Measurements from ENCODE around the gene ACADVL. TPM values are rescaled to one million over a fixed set of nuclear protein-coding genes. Genes with fewer than 3 reads are reported as not detected.

ACADVL gene
- total RNA-seq, 1 experiment from 2014 or later, result 205 TPM

- Histone ChIP-seq H3K27ac (peak within 1 kb of the TSS; percentile 98), H3K9me3 (replicated peaks) (no peaks in the 10 kb centered on the region), H3K4me3 (peak within 1 kb of the TSS; percentile 91), H3K36me3 (peaks cover 43% of the 10 kb centered on the region), H3K27me3 (replicated peaks) (no peaks in the 10 kb centered on the region), H3K4me1 (replicated peaks) (peaks cover 17% of the 10 kb centered on the region)
- DNase-seq (ENCODE audit: low read depth in 1 of 2, low spot score in 2 of 2), result peak; percentile 99 to 100
Measured at GRCh38 chr17:7251661-7252175, 32.0 kb downstream of the ACADVL start, which contains the start of gene CTDNEP1. Gene CTDNEP1, minus strand, starts transcription at chr17:7251734. Its CDS starts 438 bp downstream, at chr17:7251296.

GRCh38 chr17:7252176-7253043 lies 32.7 kb downstream of the ACADVL start, which contains the start of gene ELP5:
Gene ELP5, plus strand, starts transcription at chr17:7252215. Its CDS starts 336 bp downstream, at chr17:7252551.
- Histone ChIP-seq H3K4me1 (replicated peaks) (peaks cover 17% of the 10 kb centered on the region), H3K36me3 (peaks cover 45% of the 10 kb centered on the region), H3K4me3 (peak within 1 kb of the TSS; percentile 91), H3K27ac (peak within 1 kb of the TSS; percentile 98), H3K9me3 (replicated peaks) (no peaks in the 10 kb centered on the region), H3K27me3 (replicated peaks) (no peaks in the 10 kb centered on the region)
- peak in 1 of 2 experiments; percentile 95 for DNase-seq (ENCODE audit: low read depth in 1 of 2, low spot score in 2 of 2)

- peaks cover 17% of the 10 kb centered on the region for H3K4me1 ChIP-seq (replicated peaks)
- H3K9me3 ChIP-seq (replicated peaks), result no peaks in the 10 kb centered on the region
- H3K4me3 ChIP-seq, result peak overlapping the region; percentile 91
- no peak for DNase-seq (ENCODE audit: low read depth in 1 of 2, low spot score in 2 of 2)
- H3K27me3 ChIP-seq (replicated peaks), result no peaks in the 10 kb centered on the region
- peaks cover 52% of the 10 kb centered on the region for H3K36me3 ChIP-seq
- H3K27ac ChIP-seq, result no peak overlapping the region
Measured at GRCh38 chr17:7253082-7253481, 33.3 kb downstream of the ACADVL start.

- no peak overlapping the region for H3K27ac ChIP-seq
- DNase-seq (ENCODE audit: low read depth in 1 of 2, low spot score in 2 of 2), result no peak
- H3K4me1 ChIP-seq (replicated peaks), result peaks cover 17% of the 10 kb centered on the region
- no peak overlapping the region for H3K4me3 ChIP-seq
- H3K27me3 ChIP-seq (replicated peaks), result no peaks in the 10 kb centered on the region
- H3K36me3 ChIP-seq, result peaks cover 54% of the 10 kb centered on the region
- H3K9me3 ChIP-seq (replicated peaks), result no peaks in the 10 kb centered on the region
Measured at GRCh38 chr17:7254511-7254910, 34.8 kb downstream of the ACADVL start.

GRCh38 chr17:7256766-7257456 lies 37.2 kb downstream of the ACADVL start:
- no peaks in the 10 kb centered on the region for H3K9me3 ChIP-seq (replicated peaks)
- peaks cover 6% of the 10 kb centered on the region; the same call in 1 of the 2 replicates for H3K4me1 ChIP-seq (replicated peaks)
- H3K4me3 ChIP-seq, result no peak overlapping the region
- H3K27ac ChIP-seq, result no peak overlapping the region
- H3K27me3 ChIP-seq (replicated peaks), result peaks cover 3% of the 10 kb centered on the region; the same call in 1 of the 2 replicates
- DNase-seq (ENCODE audit: low read depth in 1 of 2, low spot score in 2 of 2), result no peak
- H3K36me3 ChIP-seq, result peaks cover 54% of the 10 kb centered on the region

GRCh38 chr17:7258731-7259554 lies 39.2 kb downstream of the ACADVL start:
- Histone ChIP-seq H3K4me3 (no peak overlapping the region), H3K27me3 (replicated peaks) (peaks cover 13% of the 10 kb centered on the region; the same call in 1 of the 2 replicates), H3K27ac (no peak overlapping the region), H3K9me3 (replicated peaks) (no peaks in the 10 kb centered on the region), H3K36me3 (peaks cover 41% of the 10 kb centered on the region), H3K4me1 (replicated peaks) (peaks cover 8% of the 10 kb centered on the region; the same call in 1 of the 2 replicates)
- no peak for DNase-seq (ENCODE audit: low read depth in 1 of 2, low spot score in 2 of 2)

GRCh38 chr17:7259555-7259889 lies 39.8 kb downstream of the ACADVL start:
- no peak overlapping the region for H3K27ac ChIP-seq
- H3K9me3 ChIP-seq (replicated peaks), result no peaks in the 10 kb centered on the region
- no peak overlapping the region for H3K4me3 ChIP-seq
- peaks cover 13% of the 10 kb centered on the region; the same call in 1 of the 2 replicates for H3K27me3 ChIP-seq (replicated peaks)
- no peak for DNase-seq (ENCODE audit: low read depth in 1 of 2, low spot score in 2 of 2)
- peaks cover 35% of the 10 kb centered on the region for H3K36me3 ChIP-seq
- H3K4me1 ChIP-seq (replicated peaks), result peaks cover 13% of the 10 kb centered on the region

GRCh38 chr17:7260151-7260550 lies 40.4 kb downstream of the ACADVL start:
- peaks cover 31% of the 10 kb centered on the region for H3K36me3 ChIP-seq
- no peaks in the 10 kb centered on the region for H3K9me3 ChIP-seq (replicated peaks)
- no peak for DNase-seq (ENCODE audit: low read depth in 1 of 2, low spot score in 2 of 2)
- peaks cover 18% of the 10 kb centered on the region for H3K4me1 ChIP-seq (replicated peaks)
- H3K4me3 ChIP-seq, result no peak overlapping the region
- H3K27me3 ChIP-seq (replicated peaks), result peaks cover 13% of the 10 kb centered on the region; the same call in 1 of the 2 replicates
- H3K27ac ChIP-seq, result no peak overlapping the region

GRCh38 chr17:7260651-7261378 lies 41.1 kb downstream of the ACADVL start:
- Histone ChIP-seq H3K36me3 (peaks cover 26% of the 10 kb centered on the region), H3K4me3 (no peak overlapping the region), H3K27ac (no peak overlapping the region), H3K9me3 (replicated peaks) (no peaks in the 10 kb centered on the region), H3K27me3 (replicated peaks) (peaks cover 13% of the 10 kb centered on the region; the same call in 1 of the 2 replicates), H3K4me1 (replicated peaks) (peaks cover 23% of the 10 kb centered on the region)
- no peak for DNase-seq (ENCODE audit: low read depth in 1 of 2, low spot score in 2 of 2)

GRCh38 chr17:7261379-7262191 lies 41.8 kb downstream of the ACADVL start:
- no peaks in the 10 kb centered on the region for H3K9me3 ChIP-seq (replicated peaks)
- peaks cover 26% of the 10 kb centered on the region for H3K4me1 ChIP-seq (replicated peaks)
- no peak for DNase-seq (ENCODE audit: low read depth in 1 of 2, low spot score in 2 of 2)
- no peak overlapping the region for H3K4me3 ChIP-seq
- peaks cover 19% of the 10 kb centered on the region for H3K36me3 ChIP-seq
- peaks cover 13% of the 10 kb centered on the region; the same call in 1 of the 2 replicates for H3K27me3 ChIP-seq (replicated peaks)
- no peak overlapping the region for H3K27ac ChIP-seq

- H3K4me1 ChIP-seq (replicated peaks), result peaks cover 26% of the 10 kb centered on the region
- H3K27ac ChIP-seq, result no peak within 1 kb of the TSS
- H3K9me3 ChIP-seq (replicated peaks), result no peaks in the 10 kb centered on the region
- H3K36me3 ChIP-seq, result peaks cover 13% of the 10 kb centered on the region
- no peak within 1 kb of the TSS for H3K4me3 ChIP-seq
- DNase-seq (ENCODE audit: low read depth in 1 of 2, low spot score in 2 of 2), result no peak
- peaks cover 13% of the 10 kb centered on the region; the same call in 1 of the 2 replicates for H3K27me3 ChIP-seq (replicated peaks)
Measured at GRCh38 chr17:7262192-7262934, 42.6 kb downstream of the ACADVL start, which contains the start of gene CLDN7. Gene CLDN7, minus strand, starts transcription at chr17:7262478. Its CDS starts 435 bp downstream, at chr17:7262043.

Measured in SJSA1 (cell line).